Measurements from ENCODE around the gene GRM8.
"Not testable (repeated sequence)": the region's sequence is repeated elsewhere in the genome, so short reads cannot be mapped to it uniquely, and the experiment has no call there.

GRM8 gene

GRCh38 chr7:127029823-127030222 lies 222.9 kb downstream of the GRM8 start:
- DNase-seq (ENCODE audit: low read depth), result no peak

GRCh38 chr7:127021857-127022256 lies 230.9 kb downstream of the GRM8 start:
- no peak for DNase-seq (ENCODE audit: low read depth)

- no peak for DNase-seq (ENCODE audit: low read depth)
These were observed 231.6 kb downstream of the GRM8 start for GRCh38 chr7:127021019-127021738.

- DNase-seq (ENCODE audit: low read depth), result no peak
These were observed 233.9 kb downstream of the GRM8 start for GRCh38 chr7:127018889-127019288.

GRCh38 chr7:127017196-127017595 lies 235.5 kb downstream of the GRM8 start:
- no peak for DNase-seq (ENCODE audit: low read depth)

GRCh38 chr7:127000725-127001124 lies 252.0 kb downstream of the GRM8 start:
- no peak for DNase-seq (ENCODE audit: low read depth)

- no peak for DNase-seq (ENCODE audit: low read depth)
These were observed 256.1 kb downstream of the GRM8 start for GRCh38 chr7:126996659-126997058.

- DNase-seq (ENCODE audit: low read depth), result no peak
These were observed 259.0 kb downstream of the GRM8 start for GRCh38 chr7:126993626-126994213.

- no peak for DNase-seq (ENCODE audit: low read depth)
These were observed 264.7 kb downstream of the GRM8 start for GRCh38 chr7:126988022-126988421.

GRCh38 chr7:126979722-126980121 lies 273.0 kb downstream of the GRM8 start:
- no peak for DNase-seq (ENCODE audit: low read depth)

GRCh38 chr7:126978865-126979264 lies 273.9 kb downstream of the GRM8 start:
- no peak for DNase-seq (ENCODE audit: low read depth)

- DNase-seq (ENCODE audit: low read depth), result no peak
These were observed 279.7 kb downstream of the GRM8 start for GRCh38 chr7:126973066-126973465.

GRCh38 chr7:126972571-126972970 lies 280.2 kb downstream of the GRM8 start:
- DNase-seq (ENCODE audit: low read depth), result no peak

- no peak for DNase-seq (ENCODE audit: low read depth)
These were observed 293.1 kb downstream of the GRM8 start for GRCh38 chr7:126959649-126960048.

GRCh38 chr7:126958367-126958766 lies 294.4 kb downstream of the GRM8 start:
- no peak for DNase-seq (ENCODE audit: low read depth)

GRCh38 chr7:126957443-126957842 lies 295.3 kb downstream of the GRM8 start:
- DNase-seq (ENCODE audit: low read depth), result no peak

- no peak for DNase-seq (ENCODE audit: low read depth)
These were observed 299.3 kb downstream of the GRM8 start for GRCh38 chr7:126953461-126953860.

GRCh38 chr7:126948664-126949063 lies 304.1 kb downstream of the GRM8 start:
- DNase-seq (ENCODE audit: low read depth), result no peak

GRCh38 chr7:126940723-126941307 lies 311.9 kb downstream of the GRM8 start:
- DNase-seq (ENCODE audit: low read depth), result no peak

GRCh38 chr7:126937171-126937570 lies 315.6 kb downstream of the GRM8 start:
- DNase-seq (ENCODE audit: low read depth), result no peak

GRCh38 chr7:126931581-126931980 lies 321.2 kb downstream of the GRM8 start:
- DNase-seq (ENCODE audit: low read depth), result no peak

GRCh38 chr7:126930166-126930565 lies 322.6 kb downstream of the GRM8 start:
- no peak for DNase-seq (ENCODE audit: low read depth)

- DNase-seq (ENCODE audit: low read depth), result no peak
These were observed 328.3 kb downstream of the GRM8 start for GRCh38 chr7:126924477-126924876.

- DNase-seq (ENCODE audit: low read depth), result not testable (repeated sequence)
These were observed 341.1 kb downstream of the GRM8 start for GRCh38 chr7:126911627-126912026.
